Measurements from ENCODE around the gene PACSIN2.

The PACSIN2 gene

DNA sequence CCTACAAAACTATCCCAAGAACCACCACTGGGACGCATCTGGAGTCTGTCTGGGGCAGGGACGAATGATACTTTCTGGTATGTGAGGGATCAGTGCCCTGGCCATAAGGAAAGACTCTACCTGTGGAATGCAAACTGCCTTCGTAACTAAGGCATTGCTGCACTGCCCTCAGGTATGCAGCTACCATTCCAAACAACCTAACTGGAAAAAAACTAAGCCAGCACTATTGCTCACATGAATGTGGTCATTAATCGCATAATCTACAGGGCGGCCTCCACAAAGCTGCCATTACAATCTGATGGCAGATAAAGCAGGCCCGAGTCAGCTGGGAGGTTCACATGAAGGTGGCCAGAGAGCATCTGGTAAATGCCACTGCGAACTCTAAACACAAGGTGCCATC, 3.9 kb downstream of the PACSIN2 start:
- TF ChIP-seq, protein P1, sequence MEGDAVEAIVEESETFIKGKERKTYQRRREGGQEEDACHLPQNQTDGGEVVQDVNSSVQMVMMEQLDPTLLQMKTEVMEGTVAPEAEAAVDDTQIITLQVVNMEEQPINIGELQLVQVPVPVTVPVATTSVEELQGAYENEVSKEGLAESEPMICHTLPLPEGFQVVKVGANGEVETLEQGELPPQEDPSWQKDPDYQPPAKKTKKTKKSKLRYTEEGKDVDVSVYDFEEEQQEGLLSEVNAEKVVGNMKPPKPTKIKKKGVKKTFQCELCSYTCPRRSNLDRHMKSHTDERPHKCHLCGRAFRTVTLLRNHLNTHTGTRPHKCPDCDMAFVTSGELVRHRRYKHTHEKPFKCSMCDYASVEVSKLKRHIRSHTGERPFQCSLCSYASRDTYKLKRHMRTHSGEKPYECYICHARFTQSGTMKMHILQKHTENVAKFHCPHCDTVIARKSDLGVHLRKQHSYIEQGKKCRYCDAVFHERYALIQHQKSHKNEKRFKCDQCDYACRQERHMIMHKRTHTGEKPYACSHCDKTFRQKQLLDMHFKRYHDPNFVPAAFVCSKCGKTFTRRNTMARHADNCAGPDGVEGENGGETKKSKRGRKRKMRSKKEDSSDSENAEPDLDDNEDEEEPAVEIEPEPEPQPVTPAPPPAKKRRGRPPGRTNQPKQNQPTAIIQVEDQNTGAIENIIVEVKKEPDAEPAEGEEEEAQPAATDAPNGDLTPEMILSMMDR (IDR thresholded peaks at IDR 0.05; ENCODE audit: low read depth, low read length, missing control alignments), result no peak
- DNase-seq (ENCODE audit: low read depth), result no peak
- no peak overlapping the region for H3K4me3 ChIP-seq (ENCODE audit: low read depth, low read length)

DNA sequence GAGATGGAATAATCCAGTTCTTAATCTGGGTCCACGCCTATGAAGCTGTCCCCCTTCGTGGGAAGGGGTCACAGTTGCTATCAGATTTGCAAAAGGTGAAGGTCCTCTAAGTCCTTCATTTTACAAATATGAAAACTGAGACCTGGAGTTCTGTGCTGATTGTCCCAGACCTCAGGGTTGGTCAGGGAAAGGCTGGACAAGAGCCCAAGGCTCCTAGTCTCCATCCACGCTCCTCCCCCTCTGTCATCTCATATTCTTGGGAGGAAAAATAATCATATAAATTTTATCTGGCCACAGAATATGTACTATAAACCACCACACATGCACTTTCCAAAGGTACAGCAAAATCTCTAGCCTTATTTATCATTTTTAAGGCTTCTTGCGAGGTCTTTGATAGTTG, 5.5 kb downstream of the PACSIN2 start:
- TF ChIP-seq, protein P1 (IDR thresholded peaks at IDR 0.05; ENCODE audit: low read depth, low read length, missing control alignments), result no peak
- no peak overlapping the region for H3K4me3 ChIP-seq (ENCODE audit: low read depth, low read length)
- no peak for DNase-seq (ENCODE audit: low read depth)

DNA sequence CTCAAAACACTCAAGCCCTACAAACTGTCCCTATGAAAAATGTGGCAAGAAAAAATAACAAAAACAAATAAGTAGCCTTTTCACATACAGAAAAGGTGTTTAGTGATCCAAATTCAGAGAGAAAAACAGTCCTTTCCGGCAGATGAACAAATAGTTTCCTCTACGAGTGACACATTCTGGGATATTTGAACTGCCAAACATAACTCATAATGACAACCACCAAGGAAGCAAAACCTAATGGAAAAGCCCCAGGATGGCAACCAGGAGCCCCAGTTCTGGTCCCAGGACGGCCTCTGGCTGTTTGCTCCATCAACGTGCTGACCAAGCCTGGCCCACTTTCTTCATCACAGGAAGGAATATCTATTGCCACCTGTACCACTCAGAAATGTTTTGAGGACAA, 6.0 kb downstream of the PACSIN2 start:
- TF ChIP-seq, protein P1 (IDR thresholded peaks at IDR 0.05; ENCODE audit: low read depth, low read length, missing control alignments), result no peak
- DNase-seq (ENCODE audit: low read depth), result no peak
- no peak overlapping the region for H3K4me3 ChIP-seq (ENCODE audit: low read depth, low read length)

DNA sequence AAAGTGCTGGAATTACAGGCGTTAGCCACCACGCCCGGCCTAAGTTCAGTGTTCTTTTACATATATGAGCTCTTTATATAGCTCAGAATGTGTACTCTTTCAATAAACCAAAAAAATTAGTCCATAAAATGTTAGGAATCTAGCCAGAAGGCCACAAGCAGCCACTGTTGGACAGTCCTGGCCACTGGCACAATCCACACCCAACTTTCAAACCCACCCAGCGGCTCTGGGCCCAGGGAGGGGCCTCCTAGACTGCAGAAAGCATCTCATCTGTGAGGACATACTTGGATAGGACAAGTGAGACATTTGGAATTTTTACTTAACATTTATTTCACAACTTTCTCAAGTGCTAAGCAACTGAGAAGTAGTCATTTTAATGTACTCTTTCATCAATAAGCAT, 6.4 kb downstream of the PACSIN2 start:
- TF ChIP-seq, protein P1 (IDR thresholded peaks at IDR 0.05; ENCODE audit: low read depth, low read length, missing control alignments), result no peak
- no peak for DNase-seq (ENCODE audit: low read depth)
- no peak overlapping the region for H3K4me3 ChIP-seq (ENCODE audit: low read depth, low read length)

DNA sequence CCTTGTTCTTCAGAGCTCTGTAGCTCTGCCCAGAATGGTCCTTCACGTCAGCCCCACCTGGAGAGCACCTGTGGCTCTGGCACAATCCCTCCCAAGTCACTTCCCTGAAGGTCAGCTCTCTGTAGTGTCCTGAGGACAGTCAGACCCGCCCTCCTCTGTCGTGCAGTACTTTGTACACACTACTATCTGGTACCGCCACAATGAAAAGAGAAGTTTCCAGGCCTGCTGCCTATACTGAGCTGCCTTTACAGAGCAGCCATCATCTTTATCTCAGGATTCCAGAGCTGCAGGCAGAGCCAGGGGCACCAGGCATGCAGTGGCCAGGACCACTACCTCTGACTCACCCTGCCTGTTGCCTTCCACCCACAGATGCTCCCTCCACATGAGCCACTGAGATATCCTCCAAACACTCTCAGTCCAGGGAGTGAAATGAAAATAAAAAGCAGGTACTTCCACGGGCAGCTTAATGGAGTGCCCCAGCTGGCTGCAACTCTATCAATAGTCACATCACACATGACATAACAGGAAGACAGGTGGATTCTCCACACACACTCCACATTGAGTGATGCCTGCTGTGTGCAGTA, 7.3 kb downstream of the PACSIN2 start:
- TF ChIP-seq, protein P1 (IDR thresholded peaks at IDR 0.05; ENCODE audit: low read depth, low read length, missing control alignments), result no peak
- no peak overlapping the region for H3K4me3 ChIP-seq (ENCODE audit: low read depth, low read length)
- DNase-seq (ENCODE audit: low read depth), result no peak

DNA sequence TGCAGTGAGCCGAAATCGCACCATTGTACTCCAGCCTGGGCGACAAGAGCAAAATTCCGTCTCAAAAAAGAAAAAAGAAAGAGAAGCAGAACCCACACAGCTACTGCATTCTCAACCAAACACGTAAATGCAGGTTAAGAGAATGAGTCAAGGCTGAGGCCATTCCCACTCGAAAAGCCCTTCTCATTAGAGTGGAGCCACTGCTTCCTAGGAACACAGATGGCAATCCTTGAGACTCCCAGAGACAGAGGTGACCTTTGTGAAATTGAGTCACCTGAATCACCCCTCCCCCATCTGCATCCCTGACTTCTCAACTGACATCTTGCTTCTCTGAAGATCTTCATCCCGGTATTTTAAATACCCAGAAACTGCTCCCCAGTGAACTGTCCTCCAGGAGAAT, 8.2 kb downstream of the PACSIN2 start:
- TF ChIP-seq, protein P1 (IDR thresholded peaks at IDR 0.05; ENCODE audit: low read depth, low read length, missing control alignments), result no peak
- no peak overlapping the region for H3K4me3 ChIP-seq (ENCODE audit: low read depth, low read length)
- no peak for DNase-seq (ENCODE audit: low read depth)

DNA sequence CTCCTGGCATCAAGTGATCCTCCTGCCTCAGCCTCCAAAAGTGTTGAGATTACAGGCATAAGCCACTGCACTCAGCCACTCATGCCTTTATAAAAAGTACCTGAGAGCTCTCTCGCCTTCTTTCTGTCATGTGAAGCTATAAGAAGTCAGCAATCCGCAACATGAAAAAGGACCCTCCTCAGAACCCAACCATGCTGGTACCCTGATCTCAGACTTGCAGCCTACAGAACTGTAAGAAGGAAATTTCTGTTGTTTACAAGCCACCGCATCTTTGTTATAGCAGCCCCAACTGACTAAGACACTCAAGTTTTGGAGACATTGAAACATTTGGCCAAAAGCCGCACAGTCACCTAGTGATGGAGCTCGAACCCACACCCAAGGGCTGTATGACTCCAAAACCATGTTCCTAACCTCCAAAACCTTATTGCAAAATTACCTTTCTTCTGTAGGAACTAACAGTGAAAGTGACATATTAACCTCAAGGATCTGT, 8.9 kb downstream of the PACSIN2 start:
- no peak for DNase-seq (ENCODE audit: low read depth)
- TF ChIP-seq, protein P1 (IDR thresholded peaks at IDR 0.05; ENCODE audit: low read depth, low read length, missing control alignments), result no peak
- H3K4me3 ChIP-seq (ENCODE audit: low read depth, low read length), result no peak overlapping the region

All from GM12864 (cell line).